ENCODE results near the gene ADK. TPM values are rescaled to one million over a fixed set of nuclear protein-coding genes. Genes with fewer than 3 reads are reported as not detected.

ADK gene
- total RNA-seq, 1 experiment from 2014 or later, result 26.8 TPM

DNA sequence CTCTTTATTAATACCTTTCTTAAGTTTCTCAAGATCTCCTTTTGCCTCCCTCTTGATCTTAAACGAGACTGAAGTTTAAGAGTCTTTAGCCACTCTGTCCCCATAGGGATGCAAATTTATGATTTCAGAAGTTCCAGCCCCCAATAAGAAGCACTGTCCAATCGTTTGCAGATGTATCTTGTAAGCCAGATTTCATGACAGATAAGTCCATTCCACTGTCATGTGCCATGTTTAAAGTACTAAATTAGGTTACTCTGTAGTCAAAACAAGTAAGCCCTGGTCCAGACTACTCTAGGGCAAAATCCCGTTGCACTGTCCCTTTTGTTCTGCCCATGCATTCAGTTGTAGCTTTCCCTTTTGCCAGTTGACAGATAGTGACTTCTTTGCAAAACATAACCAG, 518.2 kb downstream of the ADK start:
- Histone ChIP-seq H3K56ac (ENCODE audit: insufficient read length, low read depth, low read length) (no peak overlapping the region), H4K91ac (ENCODE audit: insufficient read length, low read depth, low read length) (no peak overlapping the region), H4K5ac (ENCODE audit: insufficient read length, low read depth, low read length) (no peak overlapping the region), H3K23ac (ENCODE audit: insufficient read length, low read depth, low read length) (no peak overlapping the region), H2BK15ac (ENCODE audit: low read depth, low read length) (no peak overlapping the region), H3K9me3 (ENCODE audit: control insufficient read depth, low read depth, low read length) (no peaks in the 10 kb centered on the region), H3T11ph (ENCODE audit: low read length) (no peak overlapping the region), H3K4ac (ENCODE audit: low read depth, low read length) (no peak overlapping the region), H2BK120ac (ENCODE audit: low read depth, low read length, poor library complexity, severe bottlenecking) (no peak overlapping the region), H2AK5ac (ENCODE audit: insufficient read length, low read length) (no peak overlapping the region), H4K8ac (replicated peaks; ENCODE audit: insufficient read length, low read depth, low read length) (no peak overlapping the region), H3K23me2 (ENCODE audit: insufficient read length, low read depth, low read length, poor library complexity, severe bottlenecking) (no peaks in the 10 kb centered on the region), H3K18ac (ENCODE audit: insufficient read length, low read depth, low read length) (no peak overlapping the region), H2AFZ (ENCODE audit: low read length) (no peak overlapping the region), H3K4me1 (ENCODE audit: insufficient read depth, low read length) (no peaks in the 10 kb centered on the region), H3K79me1 (ENCODE audit: insufficient read depth, low read depth, low read length, poor library complexity, severe bottlenecking) (no peaks in the 10 kb centered on the region), H3K14ac (ENCODE audit: insufficient read depth, low read length) (no peak overlapping the region), H3K9ac (ENCODE audit: extremely low read depth, insufficient read length, low read length) (no peak overlapping the region), H3K27ac (ENCODE audit: insufficient read length, low read depth, low read length) (no peak overlapping the region), H3K79me2 (ENCODE audit: insufficient read depth, low read length) (no peaks in the 10 kb centered on the region), H2BK12ac (ENCODE audit: insufficient read length, low read depth, low read length) (no peak overlapping the region), H2BK5ac (ENCODE audit: insufficient read length, low read length) (no peak overlapping the region), H4K20me1 (ENCODE audit: control insufficient read depth, insufficient read depth, insufficient read length) (no peaks in the 10 kb centered on the region), H3K27me3 (ENCODE audit: insufficient read depth, low read length) (no peaks in the 10 kb centered on the region), H3K4me2 (ENCODE audit: insufficient read depth, insufficient read length, low read length) (no peak overlapping the region), H2BK20ac (ENCODE audit: low read depth, low read length, poor library complexity, severe bottlenecking) (no peak overlapping the region)
- Mint-ChIP-seq H3K27me3 (ENCODE audit: low read depth) (no peaks in the 10 kb centered on the region), H3K4me3 (no peak overlapping the region), H3K9me3 (no peaks in the 10 kb centered on the region), H3K4me1 (no peaks in the 10 kb centered on the region), H3K36me3 (ENCODE audit: insufficient read depth in 1 of 3, low read depth in 3 of 3) (peaks cover 0 to 3% (median 0%) of the 10 kb centered on the region in 3 experiments; a peak in 3 of 7 replicates), H3K27ac (peak overlapping the region in 1 of 3 experiments; percentile 12; a peak in 1 of 7 replicates)
- TF ChIP-seq CTCF (conservative IDR thresholded peaks at IDR 0.05), result no peak
- no peak for DNase-seq
- WGBS (ENCODE audit: extremely low coverage, insufficient read length, low lambda C conversion rate), result no CpG with 5 or more reads among the region's 3 CpGs
